IPS-20b (cell line): ENCODE data around the gene ITCH.
"Not testable (repeated sequence)": the region's sequence is repeated elsewhere in the genome, so short reads cannot be mapped to it uniquely, and the experiment has no call there.

Experiments
- H3K27ac ChIP-seq: one replicate; pipeline ENCODE4 v1.5.1; 2013; ENCODE audit warnings: low read length
- H3K27me3 ChIP-seq: 2 replicates; pipeline ENCODE4 v1.6.1; 2013; ENCODE audit warnings: mild to moderate bottlenecking, low read length, inconsistent platforms; ENCODE audit not compliant: insufficient read depth
- H3K36me3 ChIP-seq: 2 replicates; pipeline ENCODE4 v1.6.1; 2013; ENCODE audit warnings: low read depth, mild to moderate bottlenecking, inconsistent platforms, low read length, moderate library complexity; ENCODE audit not compliant: insufficient read depth
- H3K4me1 ChIP-seq: 2 replicates; pipeline ENCODE4 v1.6.1; 2013; ENCODE audit warnings: mild to moderate bottlenecking, control low read depth, inconsistent platforms, low read length, moderate library complexity; ENCODE audit not compliant: insufficient read depth
- H3K4me3 ChIP-seq: 2 replicates; pipeline ENCODE4 v1.5.1; 2013; ENCODE audit warnings: mild to moderate bottlenecking, low read length, inconsistent platforms
- H3K9ac ChIP-seq: 2 replicates; pipeline ENCODE4 v1.6.1; 2013; ENCODE audit warnings: low read depth, mild to moderate bottlenecking, inconsistent platforms, low read length, moderate library complexity
- H3K9me3 ChIP-seq: 2 replicates; pipeline ENCODE4 v1.6.1; 2013; ENCODE audit warnings: mild to moderate bottlenecking, low read depth, low read length, inconsistent platforms; ENCODE audit not compliant: insufficient read depth

Gene ITCH

DNA sequence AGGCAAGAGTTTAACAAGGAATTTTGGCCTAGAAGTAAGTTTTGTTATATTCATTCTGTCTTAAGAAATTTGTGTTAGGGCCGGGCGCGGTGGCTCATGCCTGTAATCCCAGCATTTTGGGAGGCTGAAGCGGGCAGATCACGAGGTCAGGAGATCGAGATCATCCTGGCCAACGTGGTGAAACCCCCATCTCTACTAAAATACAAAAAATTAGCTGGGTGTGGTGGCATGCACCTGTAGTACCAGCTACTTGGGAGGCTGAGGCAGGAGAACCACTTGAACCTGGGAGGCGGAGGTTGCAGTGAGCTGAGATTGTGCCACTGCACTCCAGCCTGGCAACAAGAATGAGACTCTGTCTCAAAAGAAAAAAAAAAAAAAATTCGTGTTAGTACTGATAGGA lies 4.8 kb downstream of the ITCH start:
- not testable (repeated sequence) for H3K9me3 ChIP-seq, H3K4me1 ChIP-seq, H3K9ac ChIP-seq, H3K27me3 ChIP-seq, H3K4me3 ChIP-seq, H3K27ac ChIP-seq
- peaks cover 45% of the 10 kb centered on the region for H3K36me3 ChIP-seq

GRCh38 chr20:34368547-34368946 lies 5.5 kb downstream of the ITCH start:
- Histone ChIP-seq H3K27ac (no peak overlapping the region), H3K9ac (no peak overlapping the region), H3K4me3 (no peak overlapping the region), H3K27me3 (no peaks in the 10 kb centered on the region), H3K36me3 (peaks cover 51% of the 10 kb centered on the region), H3K9me3 (no peaks in the 10 kb centered on the region), H3K4me1 (peaks cover 8% of the 10 kb centered on the region; the same call in 1 of the 2 replicates)

- H3K4me3 ChIP-seq, result no peak overlapping the region
- no peaks in the 10 kb centered on the region for H3K9me3 ChIP-seq
- no peak overlapping the region for H3K9ac ChIP-seq
- H3K36me3 ChIP-seq, result peaks cover 55% of the 10 kb centered on the region
- H3K4me1 ChIP-seq, result peaks cover 5% of the 10 kb centered on the region; the same call in 1 of the 2 replicates
- no peaks in the 10 kb centered on the region for H3K27me3 ChIP-seq
- no peak overlapping the region for H3K27ac ChIP-seq
Observed at GRCh38 chr20:34369265-34369664, 6.2 kb downstream of the ITCH start.

DNA sequence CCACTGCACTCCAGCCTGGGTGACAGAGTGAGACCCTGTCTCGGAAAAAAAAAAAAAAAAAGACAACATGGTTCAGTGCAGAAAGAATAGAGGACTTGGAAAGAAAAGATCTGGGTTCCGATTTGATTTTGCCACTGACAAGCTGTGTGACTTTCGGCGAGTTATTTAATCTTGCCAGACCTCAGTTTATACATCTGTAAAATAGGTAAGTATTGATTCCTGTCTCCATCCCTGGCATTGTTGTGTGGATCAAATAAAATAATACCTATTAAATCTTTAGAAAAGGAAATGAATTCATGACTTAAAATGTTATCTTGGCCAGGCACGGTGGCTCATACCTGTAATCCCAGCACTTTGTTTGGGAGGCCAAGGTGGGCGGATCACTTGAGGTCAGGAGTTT lies 7.0 kb downstream of the ITCH start:
- H3K27me3 ChIP-seq, result no peaks in the 10 kb centered on the region
- 0 out of 2 replicates have a peak, but pooled peaks cover 5% of the 10 kb centered on the region for H3K4me1 ChIP-seq
- H3K27ac ChIP-seq, result no peak overlapping the region
- H3K4me3 ChIP-seq, result no peak overlapping the region
- H3K9ac ChIP-seq, result no peak overlapping the region
- peaks cover 59% of the 10 kb centered on the region for H3K36me3 ChIP-seq
- H3K9me3 ChIP-seq, result no peaks in the 10 kb centered on the region

DNA sequence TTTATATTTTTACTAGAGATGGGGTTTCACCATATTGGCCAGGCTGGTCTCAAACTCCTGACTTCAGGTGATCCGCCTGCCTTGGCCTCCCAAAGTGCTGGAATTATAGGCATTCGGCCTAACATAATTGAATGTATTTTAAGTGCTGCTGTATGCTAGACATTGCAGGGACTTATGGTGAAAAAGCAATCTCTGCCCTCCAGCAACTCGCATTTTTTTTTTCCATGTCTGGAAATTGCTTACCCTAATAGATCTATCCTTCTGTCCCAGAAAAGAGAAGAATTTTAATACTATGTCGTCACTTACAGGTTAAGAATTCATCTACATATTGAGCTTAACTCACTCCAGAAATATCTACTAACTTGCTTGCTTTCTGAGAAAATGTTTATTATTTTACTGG lies 10.4 kb downstream of the ITCH start:
- no peaks in the 10 kb centered on the region for H3K9me3 ChIP-seq
- no peak overlapping the region for H3K9ac ChIP-seq
- no peak overlapping the region for H3K4me3 ChIP-seq
- no peak overlapping the region for H3K27ac ChIP-seq
- peaks cover 61% of the 10 kb centered on the region for H3K36me3 ChIP-seq
- no peaks in the 10 kb centered on the region for H3K4me1 ChIP-seq
- H3K27me3 ChIP-seq, result no peaks in the 10 kb centered on the region

DNA sequence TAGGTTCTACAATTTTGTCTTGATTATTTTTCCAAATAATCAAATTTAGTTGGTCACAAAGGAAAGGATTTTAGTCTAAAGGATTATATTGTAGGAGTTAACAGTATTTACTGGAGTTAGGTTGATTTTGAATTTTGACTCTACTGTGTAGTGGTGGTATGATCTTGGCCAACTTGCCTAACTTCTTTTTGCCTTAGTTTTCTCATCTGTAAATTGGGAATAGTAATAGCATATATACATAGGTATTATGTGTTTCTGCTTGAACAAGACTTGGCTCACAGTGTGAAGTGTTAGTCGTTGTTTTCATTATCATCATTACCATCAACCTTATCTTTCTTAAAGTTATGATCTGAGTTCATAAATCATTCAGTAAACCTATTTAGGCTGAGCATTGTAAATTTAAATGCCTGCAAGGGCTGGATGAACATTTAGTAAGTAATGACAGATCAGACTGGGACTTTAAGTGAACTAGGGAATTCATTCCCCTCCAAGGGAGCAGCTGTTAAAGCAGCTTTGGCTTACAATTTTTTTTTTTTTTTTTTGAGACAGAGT lies 11.2 kb downstream of the ITCH start:
- no peak overlapping the region for H3K9ac ChIP-seq
- H3K36me3 ChIP-seq, result peaks cover 59% of the 10 kb centered on the region
- H3K4me1 ChIP-seq, result no peaks in the 10 kb centered on the region
- no peaks in the 10 kb centered on the region for H3K27me3 ChIP-seq
- no peak overlapping the region for H3K4me3 ChIP-seq
- H3K9me3 ChIP-seq, result no peaks in the 10 kb centered on the region
- no peak overlapping the region for H3K27ac ChIP-seq

DNA sequence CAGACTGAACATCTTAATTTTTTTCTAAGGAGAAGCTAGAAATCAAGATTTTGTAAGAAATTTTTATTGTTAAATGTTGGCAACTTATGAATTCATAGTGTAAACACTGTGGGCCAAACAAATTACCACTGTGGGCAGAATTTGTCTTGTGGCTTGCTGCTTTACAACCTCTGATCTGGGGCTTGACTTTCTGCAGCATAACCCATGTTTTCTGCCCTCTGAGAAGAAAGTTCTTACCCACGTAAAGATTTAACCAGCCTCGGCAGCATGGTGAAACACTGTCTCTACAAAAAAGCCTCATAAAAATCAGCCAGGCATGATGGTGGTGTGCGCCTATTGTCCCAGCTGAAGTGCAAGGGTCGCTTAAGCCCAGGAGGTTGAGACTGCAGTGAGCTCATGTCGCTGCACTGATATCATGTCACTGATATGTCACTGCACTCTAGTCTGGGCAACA lies 12.9 kb downstream of the ITCH start:
- Histone ChIP-seq H3K27me3 (no peaks in the 10 kb centered on the region), H3K4me3 (no peak overlapping the region), H3K9ac (no peak overlapping the region; the same call in 1 of the 2 replicates), H3K36me3 (peaks cover 43% of the 10 kb centered on the region), H3K27ac (no peak overlapping the region), H3K9me3 (no peaks in the 10 kb centered on the region), H3K4me1 (no peaks in the 10 kb centered on the region)

- Histone ChIP-seq H3K36me3 (peaks cover 35% of the 10 kb centered on the region), H3K4me1 (no peaks in the 10 kb centered on the region; the same call in 1 of the 2 replicates), H3K27ac (no peak overlapping the region), H3K27me3 (no peaks in the 10 kb centered on the region), H3K9ac (no peak overlapping the region), H3K9me3 (no peaks in the 10 kb centered on the region), H3K4me3 (no peak overlapping the region)
Observed at GRCh38 chr20:34377072-34377847, 14.2 kb downstream of the ITCH start.

GRCh38 chr20:34382174-34382573 lies 19.1 kb downstream of the ITCH start:
- Histone ChIP-seq H3K4me3 (no peak overlapping the region), H3K27me3 (no peaks in the 10 kb centered on the region), H3K36me3 (peaks cover 7% of the 10 kb centered on the region; the same call in 1 of the 2 replicates), H3K27ac (no peak overlapping the region), H3K4me1 (no peaks in the 10 kb centered on the region; the same call in 1 of the 2 replicates), H3K9me3 (no peaks in the 10 kb centered on the region), H3K9ac (no peak overlapping the region)

DNA sequence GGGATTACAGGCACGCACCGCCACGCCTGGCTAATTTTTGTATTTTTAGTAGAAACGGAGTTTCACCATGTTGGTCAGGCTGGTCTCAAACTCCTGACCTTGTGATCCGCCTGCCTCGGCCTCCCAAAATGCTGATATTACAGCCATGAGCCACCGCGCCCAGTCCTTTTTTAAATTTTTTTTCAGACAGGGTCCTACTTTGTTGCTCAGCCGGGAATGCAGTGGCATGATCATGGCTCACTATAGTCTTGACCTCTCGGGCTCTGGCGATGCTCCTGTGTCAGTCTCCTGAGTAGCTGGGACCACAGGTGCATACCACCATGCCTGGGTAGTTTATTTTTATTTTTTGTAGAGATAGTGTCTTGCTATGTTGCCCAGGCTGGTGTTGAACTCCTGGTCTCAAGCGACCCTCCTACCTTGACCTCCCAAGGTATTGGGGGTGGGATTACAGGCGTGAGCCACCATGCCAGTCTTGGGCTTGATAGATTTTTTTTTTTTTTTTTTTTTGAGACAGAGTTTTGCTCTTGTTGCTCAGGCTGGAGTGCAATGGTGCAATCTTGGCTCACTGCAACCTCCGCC lies 19.9 kb downstream of the ITCH start:
- not testable (repeated sequence) for H3K9ac ChIP-seq, H3K4me1 ChIP-seq, H3K27me3 ChIP-seq, H3K27ac ChIP-seq, H3K4me3 ChIP-seq, H3K36me3 ChIP-seq, H3K9me3 ChIP-seq

DNA sequence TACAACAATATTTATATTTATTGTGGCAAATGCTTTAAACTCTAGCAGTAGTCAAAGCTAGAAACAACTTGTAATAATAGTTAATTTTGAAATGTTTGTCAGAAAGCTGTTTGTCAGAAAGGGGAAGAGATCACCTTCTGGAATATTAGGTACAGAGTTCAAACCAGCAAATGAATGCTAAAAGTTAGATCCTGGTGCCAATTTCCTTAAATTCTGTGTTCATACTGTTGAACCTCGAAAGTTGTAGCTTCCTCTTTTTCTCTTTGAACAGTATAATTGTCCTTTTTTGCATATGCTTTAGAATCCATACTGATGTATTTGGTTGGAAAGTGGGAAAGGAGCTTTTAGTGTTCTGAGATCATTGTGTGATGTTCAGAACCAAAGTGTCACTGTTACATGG lies 22.4 kb downstream of the ITCH start:
- Histone ChIP-seq H3K27me3 (no peaks in the 10 kb centered on the region), H3K27ac (no peak overlapping the region), H3K4me3 (no peak overlapping the region), H3K9me3 (no peaks in the 10 kb centered on the region), H3K9ac (no peak overlapping the region), H3K4me1 (peaks cover 3% of the 10 kb centered on the region; the same call in 1 of the 2 replicates), H3K36me3 (peaks cover 12% of the 10 kb centered on the region; the same call in 1 of the 2 replicates)

DNA sequence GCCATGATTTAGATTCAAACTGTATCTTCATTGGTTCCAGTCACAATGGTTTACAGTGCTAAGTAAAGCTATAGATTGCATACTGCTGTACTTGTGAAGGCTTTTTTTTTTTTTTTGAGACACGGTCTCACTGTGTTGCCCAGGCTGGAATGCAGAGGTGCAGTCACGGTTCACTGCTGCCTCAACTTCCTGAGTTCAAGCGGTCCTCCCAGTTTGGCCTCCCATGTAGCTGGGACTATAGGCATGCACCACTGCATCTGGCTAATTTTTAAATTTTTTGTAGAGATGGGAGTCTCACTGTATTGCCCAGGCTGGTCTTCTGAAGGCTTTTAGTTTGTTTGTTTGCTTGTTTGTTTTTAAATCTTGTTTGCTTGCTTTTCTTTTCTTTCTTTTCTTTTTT lies 24.9 kb downstream of the ITCH start:
- peaks cover 6% of the 10 kb centered on the region for H3K4me1 ChIP-seq
- H3K36me3 ChIP-seq, result peaks cover 18% of the 10 kb centered on the region; the same call in 1 of the 2 replicates
- no peak overlapping the region for H3K4me3 ChIP-seq
- H3K9me3 ChIP-seq, result no peaks in the 10 kb centered on the region
- no peaks in the 10 kb centered on the region for H3K27me3 ChIP-seq
- no peak overlapping the region for H3K9ac ChIP-seq
- H3K27ac ChIP-seq, result no peak overlapping the region
